A549 (cell line): Measurements from ENCODE around the gene ATXN1L. TPM values are rescaled to one million over a fixed set of nuclear protein-coding genes. Genes with fewer than 3 reads are reported as not detected.
"Not testable (repeated sequence)": the region's sequence is repeated elsewhere in the genome, so short reads cannot be mapped to it uniquely, and the experiment has no call there.

Experiments used
- ATAC-seq, 2 experiments: fragments of 200-7000 bp in 1 of 2; fragments of >200 bp in 1 of 2; cut with Nextera tagmentation in 1 of 2; cut with Tn5 transposase in 1 of 2; 3 replicates each; pipeline versions ENCODE4 v1.8.0 to v1.9.1; 2018 to 2020; ENCODE audit warnings: mild to moderate bottlenecking in 1 of 2, moderate library complexity in 1 of 2
- CTCF ChIA-PET: fragments of 300-600 bp; sonication (Branson Sonifier 250); formaldehyde crosslinking; extraction: SDS; loops from one replicate; lab custom pipeline; 2021; ENCODE audit warnings: antibody characterized with exemption, inconsistent platforms; lab: Yijun Ruan, JAX
- POLR2A ChIA-PET: fragments of 350-600 bp; formaldehyde crosslinking; extraction: SDS; loops from one replicate; lab custom pipeline; 2021; ENCODE audit warnings: antibody characterized with exemption, inconsistent platforms; lab: Yijun Ruan, JAX
- DNase-seq, 2 experiments: peaks; one replicate each; pipeline versions ENCODE4 v3.0.0 to v3.0.0-alpha.2; 2011 to 2016; ENCODE audit warnings: low read depth in 1 of 2, low spot score in 1 of 2
- FAIRE-seq: peaks from 2 replicates; lab custom pipeline; 2011; peaks lifted over from hg19 to GRCh38; lab: Jason Lieb, UNC
- H3K27ac ChIP-seq, 2 experiments: fragments of >200 bp; sonication (Bioruptor Twin); formaldehyde crosslinking; 3 replicates each; pipeline ENCODE4 v1.5.1; 2016 to 2017
- H3K4me1 ChIP-seq: fragments of >200 bp; sonication (Bioruptor Twin); formaldehyde crosslinking; 3 replicates; pipeline ENCODE4 v1.6.1; 2016
- H3K4me2 ChIP-seq: fragments of >200 bp; sonication (Bioruptor Twin); formaldehyde crosslinking; 3 replicates; pipeline ENCODE4 v1.6.1; 2016
- H3K4me3 ChIP-seq: fragments of >200 bp; sonication (Bioruptor Twin); formaldehyde crosslinking; 3 replicates; pipeline ENCODE4 v1.5.1; 2016
- H3K9me3 ChIP-seq: fragments of >200 bp; sonication (Bioruptor Twin); formaldehyde crosslinking; 3 replicates; pipeline ENCODE4 v1.6.1; 2016
- CHD2 ChIP-seq: fragments of 150-350 bp; IDR thresholded peaks from 2 replicates; pipeline ENCODE4 v1.6.1; 2014; ENCODE audit warnings: low read length; ENCODE audit not compliant: partially characterized antibody
- CHD4 ChIP-seq: fragments of 200-600 bp; sonication (generic); IDR thresholded peaks from 2 replicates; pipeline ENCODE4 v1.6.1; 2016; ENCODE audit warnings: antibody characterized with exemption, mild to moderate bottlenecking, borderline replicate concordance
- EHF ChIP-seq: fragments of 250-450 bp; sonication (Bioruptor Pico); IDR thresholded peaks from 2 replicates; pipeline ENCODE4 v1.5.0; 2020; ENCODE audit warnings: mild to moderate bottlenecking
- EHMT2 ChIP-seq: fragments of 200-600 bp; sonication (generic); IDR thresholded peaks from 2 replicates; pipeline ENCODE4 v1.6.1; 2016; ENCODE audit warnings: antibody characterized with exemption, low read depth, mild to moderate bottlenecking, moderate library complexity
- FOSB ChIP-seq: fragments of 250-450 bp; sonication (Bioruptor Pico); IDR thresholded peaks from 2 replicates; pipeline ENCODE4 v1.5.0; 2020; ENCODE audit warnings: mild to moderate bottlenecking, moderate library complexity
- FOXS1 ChIP-seq: fragments of 250-450 bp; sonication (Bioruptor Pico); IDR thresholded peaks from 2 replicates; pipeline ENCODE4 v1.5.0; 2020; ENCODE audit warnings: mild to moderate bottlenecking, moderate library complexity
- HDAC2 ChIP-seq: fragments of 200-600 bp; sonication (generic); IDR thresholded peaks from 2 replicates; pipeline ENCODE4 v1.6.1; 2016
- HEYL ChIP-seq: fragments of 250-450 bp; sonication (Bioruptor Pico); IDR thresholded peaks from 2 replicates; pipeline ENCODE4 v1.8.0; 2021; ENCODE audit warnings: mild to moderate bottlenecking, moderate library complexity
- HOXB13 ChIP-seq: fragments of 250-450 bp; sonication (Bioruptor Pico); IDR thresholded peaks from 2 replicates; pipeline ENCODE4 v1.5.0; 2020; ENCODE audit warnings: low read depth, mild to moderate bottlenecking, moderate library complexity
- HOXB5 ChIP-seq: fragments of 250-450 bp; sonication (Bioruptor Pico); IDR thresholded peaks from 2 replicates; pipeline ENCODE4 v1.5.0; 2020; ENCODE audit warnings: mild to moderate bottlenecking, moderate library complexity
- JUNB ChIP-seq: fragments of >200 bp; sonication (Bioruptor Twin); formaldehyde crosslinking; IDR thresholded peaks from 2 replicates; pipeline ENCODE4 v1.6.1; 2016
- KDM5A ChIP-seq: fragments of 200-600 bp; sonication (generic); IDR thresholded peaks from 2 replicates; pipeline ENCODE4 v1.6.1; 2016; ENCODE audit warnings: antibody characterized with exemption, mild to moderate bottlenecking
- PHF8 ChIP-seq: fragments of 200-600 bp; sonication (generic); IDR thresholded peaks from 2 replicates; pipeline ENCODE4 v1.6.1; 2016; ENCODE audit warnings: low read depth, mild to moderate bottlenecking, antibody characterized with exemption, moderate library complexity, borderline replicate concordance
- POLR2AphosphoS2 ChIP-seq: conservative IDR thresholded peaks from 2 replicates; pipeline ENCODE4 v1.6.1; 2012; ENCODE audit warnings: low read length, improper control_type of control experiment, inconsistent platforms
- RFX5 ChIP-seq: fragments of 450-650 bp; IDR thresholded peaks from 2 replicates; pipeline ENCODE4 v1.7.1; 2014; ENCODE audit warnings: antibody characterized with exemption, mild to moderate bottlenecking, moderate library complexity
- SMC3 ChIP-seq: fragments of >200 bp; sonication (Bioruptor Twin); formaldehyde crosslinking; IDR thresholded peaks from 3 replicates; pipeline ENCODE4 v1.6.1; 2018; ENCODE audit warnings: inconsistent platforms
- TFCP2L1 ChIP-seq: fragments of 250-450 bp; sonication (Bioruptor Pico); IDR thresholded peaks from 2 replicates; pipeline ENCODE4 v1.5.0; 2021; ENCODE audit warnings: mild to moderate bottlenecking
- ZC3H11A ChIP-seq: fragments of 450-650 bp; IDR thresholded peaks from 2 replicates; pipeline ENCODE4 v1.6.1; 2014; ENCODE audit warnings: antibody characterized with exemption, mild to moderate bottlenecking
- WGBS: methylation state at CpG from one replicate; pipeline ENCODE4 v1.1.6; 2017; ENCODE audit errors: missing lambda C conversion rate; 5-methylcytosine and 5-hydroxymethylcytosine counted together
- polyA plus RNA-seq, 4 experiments: library from polyadenylated mRNA; depleted of rRNA in 3 of 4; stranded (reverse); fragments of >200 nt; fragmentation: RNase III in 1 of 4; extraction: RNeasy Plus Mini Kit Qiagen cat#74134 plus additional on column Dnase treatment in 1 of 4; gene quantifications; 2 replicates in 3 of 4; 3 replicates in 1 of 4; pipeline ENCODE4 v1.2.3, GENCODE V29; 2011 to 2017
- TF ChIP-seq, protein P1 (sequence below): fragments of >200 bp; sonication (Bioruptor Twin); formaldehyde crosslinking; IDR thresholded peaks from 3 replicates; pipeline ENCODE4 v1.6.1; 2016
- TF ChIP-seq, protein P2 (sequence below): fragments of 250-450 bp; sonication (Bioruptor Pico); IDR thresholded peaks from 2 replicates; pipeline ENCODE4 v1.5.0; 2021; ENCODE audit warnings: mild to moderate bottlenecking, moderate library complexity, borderline replicate concordance

The ATXN1L gene
- polyA plus RNA-seq, 2 of the 4 experiments (the other 2 are of a cell fraction) = 16.9 to 17.4 TPM

DNA sequence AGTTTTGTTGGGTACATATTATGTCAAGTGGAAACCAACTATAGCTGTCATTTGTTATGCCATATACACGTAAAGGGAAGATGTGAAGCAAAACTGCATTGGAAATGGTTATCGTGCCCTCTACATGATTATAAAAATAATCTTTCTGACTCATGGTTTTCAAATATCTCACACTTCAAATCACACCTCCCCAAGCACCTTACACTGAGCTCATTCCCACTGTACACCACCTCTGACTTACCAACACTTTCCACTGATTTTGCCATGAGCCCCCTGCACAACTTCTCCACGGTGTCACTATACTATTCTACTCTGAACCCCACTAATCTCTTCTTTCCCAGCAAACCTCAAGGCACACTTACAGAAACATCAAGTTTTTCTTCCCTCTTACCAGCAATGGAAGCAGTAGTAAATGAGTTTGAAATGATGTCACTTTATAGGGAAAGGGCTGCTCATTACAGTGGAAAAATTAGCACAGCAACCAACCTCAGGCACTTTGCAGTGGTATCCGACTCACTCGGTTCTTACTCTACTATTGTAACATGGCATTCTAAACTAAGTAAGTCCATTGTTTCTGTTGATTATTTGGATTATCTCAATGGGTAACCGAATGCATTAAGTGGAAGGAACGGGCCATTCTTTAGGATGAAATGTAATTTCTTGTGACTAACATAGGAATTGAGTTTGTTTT, 19.5 kb downstream of the ATXN1L start:
- TF ChIP-seq, protein P1, sequence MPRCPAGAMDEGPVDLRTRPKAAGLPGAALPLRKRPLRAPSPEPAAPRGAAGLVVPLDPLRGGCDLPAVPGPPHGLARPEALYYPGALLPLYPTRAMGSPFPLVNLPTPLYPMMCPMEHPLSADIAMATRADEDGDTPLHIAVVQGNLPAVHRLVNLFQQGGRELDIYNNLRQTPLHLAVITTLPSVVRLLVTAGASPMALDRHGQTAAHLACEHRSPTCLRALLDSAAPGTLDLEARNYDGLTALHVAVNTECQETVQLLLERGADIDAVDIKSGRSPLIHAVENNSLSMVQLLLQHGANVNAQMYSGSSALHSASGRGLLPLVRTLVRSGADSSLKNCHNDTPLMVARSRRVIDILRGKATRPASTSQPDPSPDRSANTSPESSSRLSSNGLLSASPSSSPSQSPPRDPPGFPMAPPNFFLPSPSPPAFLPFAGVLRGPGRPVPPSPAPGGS = no peak
- no peak for TF ChIP-seq PHF8
- TF ChIP-seq, protein P2, sequence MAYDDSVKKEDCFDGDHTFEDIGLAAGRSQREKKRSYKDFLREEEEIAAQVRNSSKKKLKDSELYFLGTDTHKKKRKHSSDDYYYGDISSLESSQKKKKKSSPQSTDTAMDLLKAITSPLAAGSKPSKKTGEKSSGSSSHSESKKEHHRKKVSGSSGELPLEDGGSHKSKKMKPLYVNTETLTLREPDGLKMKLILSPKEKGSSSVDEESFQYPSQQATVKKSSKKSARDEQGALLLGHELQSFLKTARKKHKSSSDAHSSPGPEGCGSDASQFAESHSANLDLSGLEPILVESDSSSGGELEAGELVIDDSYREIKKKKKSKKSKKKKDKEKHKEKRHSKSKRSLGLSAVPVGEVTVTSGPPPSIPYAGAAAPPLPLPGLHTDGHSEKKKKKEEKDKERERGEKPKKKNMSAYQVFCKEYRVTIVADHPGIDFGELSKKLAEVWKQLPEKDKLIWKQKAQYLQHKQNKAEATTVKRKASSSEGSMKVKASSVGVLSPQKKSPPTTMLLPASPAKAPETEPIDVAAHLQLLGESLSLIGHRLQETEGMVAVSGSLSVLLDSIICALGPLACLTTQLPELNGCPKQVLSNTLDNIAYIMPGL (CRISPR knock-in tag) = no peak
- no peak for TF ChIP-seq POLR2AphosphoS2
- TF ChIP-seq EHMT2 = no peak
- no peak for TF ChIP-seq RFX5
- no peak for TF ChIP-seq KDM5A
- no peak for TF ChIP-seq HDAC2
- TF ChIP-seq EHF (CRISPR knock-in tag) = no peak
- TF ChIP-seq HEYL (CRISPR knock-in tag) = no peak
- TF ChIP-seq TFCP2L1 (CRISPR knock-in tag) = no peak
- TF ChIP-seq ZC3H11A = no peak
- TF ChIP-seq HOXB5 = no peak
- TF ChIP-seq JUNB = no peak
- no peak for TF ChIP-seq FOXS1
- TF ChIP-seq HOXB13 (CRISPR knock-in tag) = no peak
- TF ChIP-seq CHD4 = no peak
- TF ChIP-seq CHD2 = no peak
- no peaks in the 10 kb centered on the region for H3K9me3 ChIP-seq
- ATAC-seq (no peak), DNase-seq (no peak), FAIRE-seq (no peak)
- no peaks in the 10 kb centered on the region for H3K4me1 ChIP-seq
- 63% methylated on average over 7 of the region's 7 CpGs for WGBS
- H3K4me2 ChIP-seq = no peak overlapping the region
- no peak overlapping the region for H3K4me3 ChIP-seq
- CTCF ChIA-PET = interaction anchor here (0.7 to 5.1 kb wide), 2 partner anchors 17 to 96 kb away, joined by 3 to 30 read pairs; partner anchors contain the start of gene ZNF821
- POLR2A ChIA-PET = no interaction called here
- H3K27ac ChIP-seq = no peak overlapping the region

DNA sequence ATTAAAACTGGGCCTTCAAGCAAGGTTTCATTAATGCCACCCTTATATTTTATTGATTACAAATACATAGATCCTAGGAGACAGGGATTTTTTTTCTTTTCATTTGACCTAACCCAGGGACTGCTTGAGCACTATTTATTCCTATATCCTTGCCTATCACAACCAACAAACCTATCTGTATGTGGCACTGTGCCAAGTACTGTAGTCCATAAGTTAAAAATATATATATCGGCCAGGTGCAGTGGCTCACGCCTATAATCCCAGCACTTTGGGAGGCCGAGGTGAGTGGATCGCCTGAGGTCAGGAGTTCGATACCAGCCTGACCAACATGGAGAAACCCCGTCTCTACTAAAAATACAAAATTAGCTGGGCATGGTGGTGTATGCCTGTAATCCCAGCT, 21.4 kb downstream of the ATXN1L start:
- FAIRE-seq, H3K4me3 ChIP-seq, H3K27ac ChIP-seq, POLR2A ChIA-PET, H3K4me2 ChIP-seq, DNase-seq, H3K4me1 ChIP-seq, H3K9me3 ChIP-seq, ATAC-seq: not testable (repeated sequence)
- 95% methylated on average over 6 of the region's 6 CpGs for WGBS
- CTCF ChIA-PET = interaction anchor here (0.6 to 5.1 kb wide), 2 partner anchors 15 to 1116 kb away, joined by 3 to 30 read pairs; partner anchors contain the start of gene ZNF821

DNA sequence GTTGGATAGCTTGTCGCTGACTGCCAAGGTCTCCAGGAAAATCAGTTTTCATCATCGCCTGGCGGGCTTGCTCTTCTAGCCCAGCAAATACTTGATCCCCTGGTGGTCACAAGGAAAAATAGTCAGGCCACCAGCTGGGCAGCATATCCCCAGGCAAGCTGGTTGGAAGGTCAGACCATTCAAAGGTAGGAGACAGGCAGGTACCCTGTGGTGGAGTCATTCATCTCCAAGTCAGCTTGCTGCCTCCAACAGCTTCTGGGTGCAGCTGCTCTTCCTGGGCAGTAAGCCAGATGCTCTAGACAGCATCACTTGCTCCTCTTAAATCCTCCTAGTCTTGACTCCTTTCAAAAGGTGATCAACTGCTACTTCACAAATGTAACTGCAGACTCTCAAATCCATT, 22.2 kb downstream of the ATXN1L start:
- H3K4me3 ChIP-seq = no peak overlapping the region
- 95% methylated on average over 3 of the region's 3 CpGs for WGBS
- POLR2A ChIA-PET = interaction anchor here (0.9 kb wide), 1 partner anchor 59 kb away, joined by 5 read pairs; no protein-coding TSS in a partner anchor
- no peaks in the 10 kb centered on the region for H3K4me1 ChIP-seq
- no peak for ATAC-seq
- DNase-seq = no peak
- H3K9me3 ChIP-seq = no peaks in the 10 kb centered on the region
- CTCF ChIA-PET = interaction anchor here (5.1 kb wide), 1 partner anchor 15 kb away, joined by 30 read pairs; the partner anchor contains the start of gene ZNF821
- no peak for FAIRE-seq
- TF ChIP-seq FOSB (CRISPR knock-in tag) = no peak
- TF ChIP-seq SMC3 = no peak
- no peak for TF ChIP-seq ZC3H11A
- TF ChIP-seq HDAC2 = no peak
- H3K27ac ChIP-seq = no peak overlapping the region
- no peak overlapping the region for H3K4me2 ChIP-seq
